Progenitor cell of endocrine pancreas (in vitro differentiated cells): ENCODE results near the gene POLD1. TPM values are rescaled to one million over a fixed set of nuclear protein-coding genes. Genes with fewer than 3 reads are reported as not detected.

ENCODE experiments used
- DNase-seq: peaks from one replicate; pipeline ENCODE4 v3.0.0; 2021; ENCODE audit warnings: low spot score; ENCODE audit not compliant: unreplicated experiment
- H3K27ac Mint-ChIP-seq: 2 replicates; pipeline ENCODE4 v1.8.0; 2021; ENCODE audit warnings: mild to moderate bottlenecking, moderate library complexity, mixed read lengths
- H3K27me3 Mint-ChIP-seq: 2 replicates; pipeline ENCODE4 v1.8.0; 2021; ENCODE audit warnings: mixed read lengths
- H3K36me3 Mint-ChIP-seq: 2 replicates; pipeline ENCODE4 v1.8.0; 2022; ENCODE audit warnings: mixed read lengths; ENCODE audit not compliant: insufficient read depth
- H3K4me1 Mint-ChIP-seq: 2 replicates; pipeline ENCODE4 v1.8.0; 2021; ENCODE audit warnings: low read depth, mixed read lengths
- H3K4me3 Mint-ChIP-seq: 2 replicates; pipeline ENCODE4 v1.8.0; 2021; ENCODE audit warnings: low read depth, mild to moderate bottlenecking, moderate library complexity, mixed read lengths
- H3K9me3 Mint-ChIP-seq: 2 replicates; pipeline ENCODE4 v1.8.0; 2021; ENCODE audit warnings: low read depth, mixed read lengths
- CTCF ChIP-seq: fragments of 200-600 bp; sonication (generic); IDR thresholded peaks from one replicate; pipeline ENCODE4 v1.5.0; 2021; ENCODE audit warnings: antibody characterized with exemption, mild to moderate bottlenecking; ENCODE audit not compliant: unreplicated experiment
- total RNA-seq: library from RNA; stranded (reverse); gene quantifications from 2 replicates; pipeline ENCODE4 v1.2.1, GENCODE V29; 2021

Gene POLD1
- total RNA-seq, 1 donor from 2014 or later: 99.5 TPM

- DNase-seq: no peak
- no peak for TF ChIP-seq CTCF
- peaks cover 14% of the 10 kb centered on the region for H3K27me3 Mint-ChIP-seq
- H3K36me3 Mint-ChIP-seq: no peaks in the 10 kb centered on the region
- no peak overlapping the region for H3K4me3 Mint-ChIP-seq
- H3K27ac Mint-ChIP-seq: no peak overlapping the region
- no peaks in the 10 kb centered on the region for H3K4me1 Mint-ChIP-seq
- H3K9me3 Mint-ChIP-seq: peaks cover 2% of the 10 kb centered on the region
These were observed 62.9 kb downstream of the POLD1 start for GRCh38 chr19:50447053-50447452.

- no peaks in the 10 kb centered on the region for H3K36me3 Mint-ChIP-seq
- H3K4me1 Mint-ChIP-seq: no peaks in the 10 kb centered on the region
- H3K27me3 Mint-ChIP-seq: peaks cover 16% of the 10 kb centered on the region
- no peak for DNase-seq
- no peak for TF ChIP-seq CTCF
- H3K27ac Mint-ChIP-seq: no peak overlapping the region
- H3K9me3 Mint-ChIP-seq: peaks cover 2% of the 10 kb centered on the region
- H3K4me3 Mint-ChIP-seq: no peak overlapping the region
These were observed 63.6 kb downstream of the POLD1 start for GRCh38 chr19:50447750-50448149.

GRCh38 chr19:50449236-50449899, 65.2 kb downstream of the POLD1 start:
- no peak for DNase-seq
- H3K9me3 Mint-ChIP-seq: peaks cover 2% of the 10 kb centered on the region
- H3K27ac Mint-ChIP-seq: no peak overlapping the region
- H3K27me3 Mint-ChIP-seq: peaks cover 6% of the 10 kb centered on the region
- H3K4me3 Mint-ChIP-seq: no peak overlapping the region
- no peaks in the 10 kb centered on the region for H3K36me3 Mint-ChIP-seq
- no peak for TF ChIP-seq CTCF
- no peaks in the 10 kb centered on the region for H3K4me1 Mint-ChIP-seq

GRCh38 chr19:50450369-50451222, 66.4 kb downstream of the POLD1 start:
- no peak for DNase-seq
- no peaks in the 10 kb centered on the region for H3K36me3 Mint-ChIP-seq
- no peak overlapping the region for H3K4me3 Mint-ChIP-seq
- H3K27me3 Mint-ChIP-seq: peaks cover 3% of the 10 kb centered on the region
- peaks cover 2% of the 10 kb centered on the region for H3K9me3 Mint-ChIP-seq
- H3K27ac Mint-ChIP-seq: no peak overlapping the region
- H3K4me1 Mint-ChIP-seq: no peaks in the 10 kb centered on the region
- TF ChIP-seq CTCF: no peak

- H3K36me3 Mint-ChIP-seq: no peaks in the 10 kb centered on the region
- no peak for TF ChIP-seq CTCF
These were observed 67.0 kb downstream of the POLD1 start for GRCh38 chr19:50451223-50451534.

More at GRCh38 chr19:50451223-50451534, 67.0 kb downstream of the POLD1 start:
- Mint-ChIP-seq H3K4me3 (no peak overlapping the region), H3K4me1 (no peaks in the 10 kb centered on the region), H3K9me3 (peaks cover 2% of the 10 kb centered on the region), H3K27me3 (peaks cover 3% of the 10 kb centered on the region), H3K27ac (no peak overlapping the region)
- DNase-seq: no peak
